ENCODE measurements around the gene CST9.
"Not testable (repeated sequence)": the region's sequence is repeated elsewhere in the genome, so short reads cannot be mapped to it uniquely, and the experiment has no call there.

The CST9 gene

DNA sequence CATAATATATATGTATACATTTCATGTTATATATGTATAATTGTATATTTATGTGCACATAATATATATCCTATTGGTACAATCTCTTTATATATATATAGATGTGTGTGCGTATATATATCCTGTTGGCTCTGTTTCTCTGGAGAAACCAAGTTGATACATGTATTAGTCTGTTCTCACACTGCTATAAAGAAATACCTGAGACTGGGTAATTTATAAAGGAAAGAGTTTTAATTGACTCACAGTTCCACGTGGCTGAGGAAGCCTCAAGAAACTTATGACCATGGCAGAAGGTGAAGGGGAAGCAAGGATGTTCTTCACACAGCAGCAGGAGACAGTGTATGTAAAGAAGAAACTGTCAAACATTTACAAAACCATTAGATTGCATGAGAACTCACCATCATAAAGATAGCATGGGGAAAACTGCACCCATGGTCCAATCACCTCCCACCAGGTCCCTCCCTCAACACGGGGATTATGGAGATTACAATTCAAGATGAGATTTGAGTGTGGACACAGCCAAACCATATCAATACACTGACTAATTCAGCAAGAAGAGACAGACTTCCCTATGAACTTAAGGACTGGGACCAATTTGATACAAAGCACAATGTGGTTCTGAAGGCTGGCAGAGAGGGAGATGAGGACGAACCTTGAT, 18.1 kb upstream of the CST9 start:
- DNase-seq, result no peak

DNA sequence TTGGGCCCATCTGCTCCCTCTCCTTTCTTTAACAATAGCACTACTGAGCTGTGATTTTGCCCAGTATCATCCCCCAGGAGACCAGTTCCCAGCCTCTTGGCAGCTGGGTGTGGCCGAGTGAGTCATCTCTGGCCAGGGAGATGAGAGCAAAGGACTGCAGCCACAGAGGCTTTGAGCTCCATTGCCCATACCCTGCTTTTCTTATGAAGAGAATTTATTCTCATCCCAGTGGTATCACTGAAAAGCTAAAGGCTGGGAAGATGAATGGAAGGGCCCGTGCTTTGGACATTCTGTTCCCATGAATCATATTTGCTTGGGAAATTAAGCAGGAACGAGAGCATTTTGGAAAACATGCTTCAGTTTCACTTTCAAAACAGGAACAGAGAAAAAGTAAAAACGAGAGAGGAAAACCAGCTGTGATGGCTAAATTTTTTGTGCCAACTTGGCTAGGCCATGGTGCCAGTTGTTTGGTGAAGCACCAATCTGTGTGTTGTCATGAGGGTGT, 17.2 kb upstream of the CST9 start:
- no peak for DNase-seq

DNA sequence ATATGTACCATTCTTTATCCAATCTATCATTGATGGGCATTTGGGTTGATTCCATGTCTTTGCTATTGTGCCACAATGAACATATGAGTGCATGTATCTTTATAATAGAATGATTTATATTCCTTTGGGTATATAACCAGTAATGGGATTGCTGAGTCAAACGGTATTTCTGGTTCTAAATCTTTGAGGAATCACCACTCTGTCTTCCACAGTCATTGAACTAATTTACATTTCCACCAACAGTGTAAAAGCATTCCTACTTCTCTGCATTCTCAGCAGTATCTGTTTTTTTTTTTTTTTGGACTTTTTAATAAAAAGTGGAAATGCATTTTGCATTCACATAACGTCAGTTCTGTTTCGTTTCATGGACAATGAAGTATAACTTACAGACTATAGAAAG, 16.7 kb upstream of the CST9 start:
- DNase-seq, result not testable (repeated sequence)

DNA sequence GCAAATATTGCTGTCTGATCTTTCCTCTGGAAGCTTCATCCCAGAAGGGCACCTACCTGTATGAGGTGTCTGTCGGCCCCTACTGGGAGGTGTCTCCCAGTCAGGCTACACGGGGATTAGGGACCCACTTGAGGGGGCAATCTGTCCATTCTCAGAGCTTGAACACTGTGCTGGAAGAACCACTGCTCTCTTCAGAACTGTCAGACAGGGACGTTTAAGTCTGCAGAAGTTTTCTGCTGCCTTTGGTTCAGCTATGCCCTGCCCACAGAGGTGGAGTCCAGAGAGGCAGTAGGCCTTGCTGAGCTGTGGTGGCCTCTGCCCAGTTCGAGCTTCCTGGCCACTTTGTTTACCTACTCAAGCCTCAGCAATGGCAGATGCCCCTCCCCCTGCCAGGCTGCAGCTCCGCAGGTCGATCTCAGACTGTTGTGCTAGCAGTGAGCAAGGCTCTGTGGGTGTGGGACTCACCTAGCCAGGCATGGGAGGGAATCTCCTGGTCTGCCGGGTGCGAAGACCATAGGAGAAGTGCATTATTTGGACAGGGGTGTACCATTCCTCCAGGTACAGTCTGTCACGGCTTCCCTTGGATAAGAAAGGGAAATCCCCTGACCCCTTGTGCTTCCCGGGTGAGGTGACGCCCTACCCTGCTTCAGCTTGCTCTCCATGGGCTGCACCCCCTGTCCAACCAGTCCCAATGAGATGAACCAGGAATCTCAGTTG, 15.1 kb upstream of the CST9 start:
- DNase-seq, result not testable (repeated sequence)

DNA sequence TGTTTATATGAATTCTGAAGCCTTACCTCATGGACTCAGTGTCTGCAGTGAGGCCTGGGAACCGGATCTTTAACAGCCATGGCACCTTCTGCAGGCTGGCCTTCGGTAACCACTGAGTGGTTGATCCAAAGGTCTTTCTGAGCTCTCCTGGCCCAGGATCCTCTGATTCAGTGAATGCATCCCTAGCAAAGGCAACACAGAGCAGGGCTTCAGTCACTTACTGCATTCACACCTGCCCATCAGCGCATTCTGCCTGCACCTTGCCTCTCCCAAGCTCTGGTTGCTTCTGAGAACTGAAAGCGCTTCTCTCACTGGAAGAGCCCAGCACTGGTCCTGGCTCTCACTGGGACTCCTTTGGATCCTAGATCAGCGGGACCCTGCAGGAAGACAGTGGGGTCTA, 8.4 kb upstream of the CST9 start:
- DNase-seq, result no peak

DNA sequence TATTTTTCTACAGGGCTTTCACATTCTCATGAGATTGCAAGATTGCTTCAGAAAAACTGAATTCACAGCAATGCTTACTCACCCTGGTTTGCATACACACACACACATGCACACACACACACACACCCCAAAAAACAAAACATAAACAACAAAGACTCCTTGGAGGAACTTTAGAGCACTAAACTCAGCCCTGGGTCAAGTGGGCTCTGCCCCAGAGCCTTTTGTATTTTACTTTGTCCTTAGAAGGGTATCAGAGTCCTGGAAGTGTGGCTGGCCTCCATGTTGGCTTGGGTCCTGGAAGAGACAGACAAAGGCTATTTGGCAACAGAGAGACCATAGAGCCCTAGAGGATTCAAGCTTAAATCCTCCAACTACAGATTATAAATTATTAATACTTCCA, 8.0 kb upstream of the CST9 start:
- no peak for DNase-seq

DNA sequence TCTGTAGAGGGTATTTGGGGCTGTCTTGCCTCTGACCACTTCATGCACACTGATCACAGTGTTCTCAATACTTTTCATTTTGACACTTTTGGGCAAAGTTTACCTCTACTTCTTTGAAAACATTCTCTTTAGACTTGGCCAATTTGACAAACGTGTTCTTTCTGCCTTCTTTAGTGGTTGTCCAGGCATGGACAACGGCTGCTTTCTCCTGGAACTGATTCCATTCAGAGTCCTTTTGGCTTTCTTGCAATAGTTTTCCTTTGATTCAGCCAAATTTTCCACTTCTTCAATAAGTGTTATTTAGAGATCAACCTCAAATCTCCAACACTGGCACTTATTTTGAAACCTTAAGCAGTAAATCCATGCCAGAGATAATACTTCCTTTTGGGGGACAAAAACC, 6.7 kb upstream of the CST9 start:
- DNase-seq, result no peak

DNA sequence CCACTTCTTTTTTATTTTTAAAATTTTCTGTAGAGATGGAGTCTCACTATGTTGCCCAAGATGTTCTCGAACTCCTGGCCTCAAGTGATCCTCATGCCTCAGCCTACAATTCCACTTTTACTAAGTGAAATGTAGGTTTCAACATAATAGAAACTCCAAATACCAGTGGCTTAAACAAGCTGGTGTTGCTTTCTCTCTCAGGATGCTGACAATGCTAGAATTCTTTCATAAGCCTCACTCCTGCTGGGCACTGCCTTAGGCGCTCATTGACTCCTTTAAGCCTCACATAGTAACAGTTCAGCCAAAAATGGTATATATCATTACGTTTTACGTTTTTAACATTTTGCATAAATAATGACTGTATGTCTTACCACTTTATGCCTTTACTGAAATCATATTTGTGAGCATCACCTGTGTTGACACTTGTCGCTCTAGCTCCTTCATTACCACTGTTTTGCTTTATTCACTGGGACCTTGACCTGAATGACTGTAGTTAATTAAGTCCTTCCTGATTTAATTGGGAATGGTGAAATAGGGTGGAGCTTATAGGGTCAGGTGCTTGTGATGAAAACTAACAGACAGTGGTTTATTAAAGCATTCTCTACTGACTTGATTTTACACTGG, 3.9 kb upstream of the CST9 start:
- DNase-seq, result no peak

DNA sequence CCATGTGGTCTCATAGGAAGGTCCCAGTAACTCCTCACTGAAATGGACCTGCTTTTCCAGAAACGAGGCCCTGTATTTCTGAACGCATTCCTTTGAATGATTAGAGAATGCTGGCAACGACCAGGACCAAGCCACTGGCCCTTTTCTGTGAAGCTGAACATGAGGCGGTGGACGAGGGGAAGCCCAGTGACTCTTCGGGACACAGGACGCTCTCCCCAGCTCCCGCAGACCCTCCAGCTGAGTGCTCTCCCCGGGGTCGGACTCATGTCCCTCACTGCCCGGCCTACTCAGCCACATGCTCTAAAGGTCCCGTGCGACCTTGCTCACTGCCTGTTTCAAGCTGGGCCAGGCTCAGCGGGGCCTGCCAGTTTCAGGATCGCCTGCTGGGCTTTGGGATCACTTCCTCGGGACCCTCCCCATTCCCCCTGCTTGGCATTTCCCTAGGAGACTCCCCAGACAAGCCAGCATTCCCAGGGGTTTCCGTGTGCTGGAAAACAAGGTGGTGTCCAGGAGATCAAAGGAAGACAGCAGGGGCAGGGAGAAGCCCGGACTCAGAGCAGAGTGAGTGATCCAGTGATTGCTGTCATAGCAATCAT, 2.6 kb upstream of the CST9 start:
- DNase-seq, result no peak

DNA sequence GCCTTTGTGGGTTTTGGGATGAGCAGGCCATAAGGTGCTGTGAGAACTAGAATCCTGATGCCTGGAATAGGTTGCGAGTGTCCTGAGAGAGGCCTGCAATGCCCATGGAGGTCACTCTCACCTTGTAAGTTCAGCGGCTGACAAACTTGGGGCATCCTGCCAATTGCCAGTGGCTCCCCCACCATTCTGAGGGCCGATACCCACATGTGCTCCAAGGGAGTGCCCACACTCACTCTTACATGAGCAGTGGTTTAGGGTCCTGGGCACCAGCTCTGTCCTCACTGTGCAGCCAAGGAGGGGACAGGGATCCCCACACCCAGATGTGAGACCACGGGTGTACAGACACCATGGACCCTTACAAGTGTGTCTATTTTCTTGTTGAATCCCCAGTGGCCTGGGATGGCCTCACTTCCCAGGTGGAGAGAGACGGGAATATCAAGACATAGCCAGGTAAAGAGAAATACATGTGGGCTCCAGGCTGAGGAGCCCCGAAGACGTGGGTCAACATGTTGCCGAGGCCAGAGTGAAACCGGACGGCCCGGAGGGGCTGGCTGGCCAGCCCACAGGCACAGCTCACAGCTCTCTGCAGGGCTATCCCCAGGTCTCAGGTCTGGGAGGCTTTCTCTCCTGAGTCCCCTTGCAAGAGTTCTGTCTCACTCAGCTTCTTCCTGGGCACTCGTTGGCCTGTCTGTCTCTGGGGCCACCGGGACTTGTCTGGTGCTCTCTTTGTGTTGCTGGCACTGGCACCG, 2.0 kb upstream of the CST9 start:
- no peak for DNase-seq

DNA sequence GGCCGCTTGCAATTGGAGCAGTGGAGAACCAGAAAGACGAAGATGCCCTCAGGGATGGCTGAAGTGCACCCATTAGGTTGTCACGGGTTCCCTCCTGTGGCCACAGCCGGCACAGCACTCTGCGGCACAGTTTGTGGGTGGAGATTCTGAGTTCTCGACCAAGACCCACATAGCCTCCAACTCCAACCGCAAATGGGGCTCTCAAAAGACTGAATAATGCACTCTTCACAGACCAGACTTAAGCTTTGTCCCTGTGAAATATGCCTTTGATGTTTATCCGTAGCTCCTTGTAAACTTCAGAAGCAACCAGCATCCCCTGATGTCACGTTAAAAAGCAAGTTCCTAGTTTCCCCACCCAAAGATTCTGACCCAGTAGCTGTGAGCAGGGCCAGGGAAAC, 934 bp upstream of the CST9 start:
- DNase-seq, result peak; percentile 7 to 26

DNA sequence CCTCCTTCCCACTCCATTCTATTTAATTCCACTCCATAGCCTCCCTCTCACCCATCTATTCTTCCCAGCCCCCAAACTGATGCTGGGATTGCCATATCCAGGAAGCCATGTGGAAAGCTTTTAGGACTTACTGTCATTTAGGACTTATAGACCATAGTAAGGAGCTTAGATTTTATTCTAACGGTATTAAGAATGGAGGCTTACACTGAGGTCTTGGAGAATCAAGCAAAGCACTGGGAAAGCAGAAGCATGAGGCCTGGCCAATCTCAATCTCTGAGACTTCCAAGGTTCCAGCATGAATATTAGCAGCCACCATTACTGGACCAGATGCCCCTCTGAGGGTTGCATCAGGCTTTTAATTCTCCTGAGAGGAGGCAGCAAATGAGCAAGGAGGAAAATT, 1.4 kb downstream of the CST9 start:
- DNase-seq, result no peak

DNA sequence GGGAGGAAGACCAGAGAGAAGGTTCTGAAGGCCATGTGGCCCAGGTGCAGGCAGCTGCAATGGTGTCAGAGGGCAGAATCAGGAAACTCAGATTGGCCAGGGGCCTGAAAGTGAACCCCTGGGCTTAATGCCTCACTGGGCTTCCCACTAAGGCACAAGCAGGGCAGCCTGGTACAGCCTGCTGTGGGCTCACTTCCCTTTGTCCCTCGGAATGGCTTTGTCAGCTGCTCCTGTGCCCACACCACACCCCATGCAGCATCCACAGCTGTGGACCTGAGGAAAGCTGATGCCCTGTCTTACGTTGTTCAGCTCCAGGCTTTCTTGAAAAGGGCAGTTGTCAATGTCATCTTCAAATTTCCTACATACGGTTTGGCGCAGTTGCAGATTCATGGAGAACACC, 2.4 kb downstream of the CST9 start:
- DNase-seq, result no peak

DNA sequence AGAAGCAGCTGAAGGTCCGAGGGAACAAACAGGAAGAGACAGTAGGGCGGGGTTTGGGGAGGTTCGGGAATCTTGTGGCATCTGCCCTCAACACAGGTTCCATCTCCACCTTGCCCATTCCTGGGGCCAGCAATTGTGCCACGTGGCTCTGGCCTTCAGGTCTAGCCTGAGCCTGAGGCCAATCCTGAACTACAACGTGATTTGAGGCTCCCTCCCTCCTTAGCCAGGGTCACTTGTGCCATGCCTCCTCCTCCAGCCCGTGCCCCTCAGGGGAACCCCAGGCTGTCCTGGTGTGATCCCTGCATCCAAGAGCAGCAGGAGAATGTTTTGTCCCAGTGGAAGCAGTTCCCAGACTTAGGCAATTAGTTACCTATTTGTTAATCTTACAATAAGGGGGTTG, 3.0 kb downstream of the CST9 start:
- no peak for DNase-seq

DNA sequence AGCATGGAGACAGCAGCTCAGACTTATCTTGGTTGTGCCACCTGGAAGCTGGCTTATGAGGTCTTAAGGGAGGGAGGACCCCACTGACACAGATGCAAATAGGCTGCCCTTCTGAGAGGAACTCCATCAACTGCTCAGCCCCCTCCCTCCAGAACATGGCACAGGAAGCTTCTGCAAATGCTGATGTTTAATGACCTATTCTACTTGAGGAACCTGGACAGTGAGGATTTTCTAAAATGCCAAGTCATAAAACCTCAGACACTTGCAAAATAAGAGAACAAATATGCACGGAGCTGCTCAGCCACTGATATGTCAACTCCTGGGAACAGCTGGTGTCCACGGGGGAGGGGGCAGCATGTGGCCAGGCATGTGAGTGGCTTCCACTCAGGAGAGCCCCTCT, 3.5 kb downstream of the CST9 start:
- DNase-seq, result no peak

DNA sequence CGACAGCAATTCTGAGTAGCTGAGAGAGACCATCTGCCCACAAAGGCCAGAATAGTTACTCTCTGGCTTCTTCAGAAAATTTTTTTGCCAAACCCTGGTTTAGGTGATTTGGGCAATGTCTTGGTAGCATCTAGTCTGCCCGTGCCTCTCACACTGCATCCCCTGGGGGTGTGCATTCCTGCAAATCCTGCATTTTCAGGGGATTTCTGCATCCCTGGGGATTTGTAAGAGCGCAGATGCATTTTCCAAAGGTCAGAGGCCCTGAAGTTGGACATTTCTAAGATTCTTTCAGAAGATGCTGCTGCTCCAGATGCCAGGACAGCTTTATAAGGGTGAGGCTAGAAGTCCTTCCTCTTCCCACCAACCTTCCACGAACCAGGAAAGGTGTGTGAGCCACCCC, 4.0 kb downstream of the CST9 start:
- no peak for DNase-seq

DNA sequence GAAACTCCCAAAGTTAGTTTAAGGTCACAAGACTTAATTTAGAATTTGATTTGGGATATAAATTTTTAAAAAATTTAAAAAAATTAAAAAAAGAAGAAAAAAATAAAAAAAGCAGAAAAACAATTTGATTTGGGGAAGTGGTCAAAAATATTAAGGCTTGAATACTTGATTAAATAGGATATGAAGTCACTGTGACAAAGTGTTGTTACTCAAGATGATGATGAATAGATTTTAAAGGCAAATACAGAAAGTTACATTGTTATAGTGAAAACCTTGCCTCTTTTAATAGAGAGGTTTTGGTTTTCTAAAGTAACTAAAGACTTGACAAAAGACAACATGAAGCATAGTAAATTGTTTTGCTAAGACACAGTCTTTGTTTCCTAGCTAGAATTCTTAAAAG, 7.2 kb downstream of the CST9 start:
- no peak for DNase-seq

DNA sequence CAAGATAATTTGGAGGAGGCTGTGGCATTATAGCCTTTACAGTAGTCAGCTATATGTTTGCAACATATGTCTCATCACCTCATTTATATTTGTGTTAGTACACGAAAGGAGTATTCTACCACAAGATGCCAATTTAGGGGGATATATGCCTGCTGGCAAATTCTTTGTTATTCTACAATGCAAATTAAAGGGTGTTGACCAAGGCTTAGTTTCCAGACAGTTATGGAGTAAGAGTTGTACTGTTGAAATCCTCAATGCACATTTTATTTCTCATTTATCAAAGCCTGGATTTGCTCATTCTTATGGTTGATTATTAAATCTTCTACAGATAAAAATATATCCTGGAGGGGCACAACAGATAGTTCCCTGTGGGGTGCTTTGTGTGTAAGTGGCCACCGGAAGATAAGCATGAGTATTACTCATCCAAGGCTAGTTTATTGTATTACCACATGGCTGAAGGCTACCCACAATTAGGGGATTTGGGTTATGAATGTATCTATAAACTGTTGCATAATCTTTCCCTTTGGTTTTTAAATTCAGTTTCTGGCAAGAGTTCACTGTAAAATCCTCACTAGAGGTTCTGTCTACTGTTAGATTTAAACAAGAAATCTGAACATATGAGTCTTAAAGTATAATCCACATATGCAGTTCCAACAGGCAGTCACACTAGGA, 9.0 kb downstream of the CST9 start:
- no peak for DNase-seq

DNA sequence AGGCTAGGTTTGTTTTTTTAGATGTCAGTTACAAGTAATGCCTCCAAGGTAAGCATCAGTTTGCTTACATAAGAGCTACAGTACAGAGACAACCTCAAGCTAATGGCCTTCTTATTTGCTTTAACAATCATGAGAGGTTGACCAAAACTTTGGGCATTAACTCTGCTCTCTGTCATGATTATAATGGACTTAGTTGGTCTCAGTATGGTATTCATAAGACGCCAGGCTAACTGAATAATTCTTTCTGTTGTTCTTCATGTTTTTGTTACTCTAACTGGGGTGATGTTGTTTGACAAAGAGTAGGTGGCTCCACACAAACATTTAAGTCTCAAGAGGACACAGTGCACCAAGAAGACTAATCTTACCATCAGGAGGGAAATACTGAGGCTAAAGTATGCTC, 9.8 kb downstream of the CST9 start:
- no peak for DNase-seq

DNA sequence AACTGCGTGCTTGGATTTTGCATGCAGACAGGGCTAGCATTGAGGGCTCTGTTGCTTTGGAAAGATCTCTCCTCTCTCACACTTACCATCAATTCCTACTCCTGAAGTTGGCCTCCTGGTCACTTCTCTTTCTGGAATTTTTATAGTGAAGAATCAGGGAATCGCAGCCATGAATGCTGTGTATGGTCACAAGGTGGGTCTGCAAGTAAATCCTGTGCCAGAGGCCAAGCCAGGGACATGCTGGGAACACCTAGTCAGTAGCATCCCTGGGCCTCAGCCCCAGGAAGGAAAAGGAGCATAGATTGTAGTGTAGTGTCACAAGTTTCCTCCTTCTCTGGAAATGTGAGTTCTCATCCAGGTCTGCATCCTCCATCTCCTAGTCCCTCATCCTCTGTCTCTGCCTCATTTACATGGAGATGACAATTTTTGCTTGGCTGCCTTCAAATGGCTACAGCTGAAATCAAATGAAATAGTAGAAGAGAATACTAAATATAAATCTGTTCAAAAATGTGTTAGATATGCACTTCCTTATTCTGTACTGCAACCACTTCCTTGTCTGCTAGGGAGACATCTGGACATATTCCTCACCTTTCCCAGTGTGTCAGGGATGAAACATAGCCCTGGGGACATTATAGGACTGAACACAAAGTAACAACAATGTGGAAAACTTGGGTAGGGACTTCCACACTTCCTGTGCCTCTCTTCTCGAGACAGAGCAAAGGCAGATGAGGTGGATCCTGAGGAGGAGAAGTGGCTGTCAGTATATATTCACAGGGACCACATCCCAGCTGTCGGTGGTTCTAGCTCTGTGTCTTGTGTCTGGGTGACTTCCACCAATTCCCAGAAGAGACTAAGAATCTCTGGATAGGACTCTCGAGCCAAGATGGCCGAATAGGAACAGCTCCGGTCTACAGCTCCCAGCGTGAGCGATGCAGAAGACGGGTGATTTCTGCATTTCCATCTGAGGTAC, 17.0 kb downstream of the CST9 start:
- no peak for DNase-seq

DNA sequence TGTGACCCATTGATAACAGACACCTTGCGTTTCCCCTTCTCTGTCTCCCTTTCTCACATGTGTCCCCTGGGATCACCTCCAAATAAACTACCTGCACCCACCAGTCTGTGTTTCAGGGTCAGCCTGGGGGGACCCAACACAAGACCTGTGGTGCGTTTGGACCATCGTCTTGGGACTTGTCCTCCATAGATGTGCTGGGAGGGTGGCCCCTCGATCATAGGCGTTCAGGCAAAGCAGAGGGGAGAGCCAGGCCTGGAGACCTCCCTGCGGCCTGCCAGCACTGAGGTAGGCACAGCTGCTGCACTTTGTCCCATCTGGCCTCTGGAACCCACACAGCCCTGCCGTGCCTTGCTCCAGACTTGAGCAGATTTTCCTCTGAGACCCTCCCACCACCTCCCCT, 18.1 kb downstream of the CST9 start:
- DNase-seq, result no peak
